IPS-20b (cell line): Measurements from ENCODE around the gene GUF1.

ENCODE experiments used
- H3K27ac ChIP-seq: one replicate; pipeline ENCODE4 v1.5.1; 2013; ENCODE audit warnings: low read length
- H3K27me3 ChIP-seq: 2 replicates; pipeline ENCODE4 v1.6.1; 2013; ENCODE audit warnings: mild to moderate bottlenecking, low read length, inconsistent platforms; ENCODE audit not compliant: insufficient read depth
- H3K36me3 ChIP-seq: 2 replicates; pipeline ENCODE4 v1.6.1; 2013; ENCODE audit warnings: low read depth, mild to moderate bottlenecking, inconsistent platforms, low read length, moderate library complexity; ENCODE audit not compliant: insufficient read depth
- H3K4me1 ChIP-seq: 2 replicates; pipeline ENCODE4 v1.6.1; 2013; ENCODE audit warnings: mild to moderate bottlenecking, control low read depth, inconsistent platforms, low read length, moderate library complexity; ENCODE audit not compliant: insufficient read depth
- H3K4me3 ChIP-seq: 2 replicates; pipeline ENCODE4 v1.5.1; 2013; ENCODE audit warnings: mild to moderate bottlenecking, low read length, inconsistent platforms
- H3K9ac ChIP-seq: 2 replicates; pipeline ENCODE4 v1.6.1; 2013; ENCODE audit warnings: low read depth, mild to moderate bottlenecking, inconsistent platforms, low read length, moderate library complexity
- H3K9me3 ChIP-seq: 2 replicates; pipeline ENCODE4 v1.6.1; 2013; ENCODE audit warnings: mild to moderate bottlenecking, low read depth, low read length, inconsistent platforms; ENCODE audit not compliant: insufficient read depth

Gene GUF1

GRCh38 chr4:44678094-44679041 lies at the start of gene GUF1:
TSS of gene GUF1 (plus strand) at chr4:44678420. CDS start at chr4:44678623, 203 bp downstream.
- peaks cover 8% of the 10 kb centered on the region; the same call in 1 of the 2 replicates for H3K4me1 ChIP-seq
- H3K9me3 ChIP-seq = no peaks in the 10 kb centered on the region
- H3K4me3 ChIP-seq = peak within 1 kb of the TSS; percentile 96
- H3K27ac ChIP-seq = peak within 1 kb of the TSS; percentile 72
- peak within 1 kb of the TSS; percentile 97 for H3K9ac ChIP-seq
- peaks cover 28% of the 10 kb centered on the region for H3K36me3 ChIP-seq
- no peaks in the 10 kb centered on the region for H3K27me3 ChIP-seq

DNA sequence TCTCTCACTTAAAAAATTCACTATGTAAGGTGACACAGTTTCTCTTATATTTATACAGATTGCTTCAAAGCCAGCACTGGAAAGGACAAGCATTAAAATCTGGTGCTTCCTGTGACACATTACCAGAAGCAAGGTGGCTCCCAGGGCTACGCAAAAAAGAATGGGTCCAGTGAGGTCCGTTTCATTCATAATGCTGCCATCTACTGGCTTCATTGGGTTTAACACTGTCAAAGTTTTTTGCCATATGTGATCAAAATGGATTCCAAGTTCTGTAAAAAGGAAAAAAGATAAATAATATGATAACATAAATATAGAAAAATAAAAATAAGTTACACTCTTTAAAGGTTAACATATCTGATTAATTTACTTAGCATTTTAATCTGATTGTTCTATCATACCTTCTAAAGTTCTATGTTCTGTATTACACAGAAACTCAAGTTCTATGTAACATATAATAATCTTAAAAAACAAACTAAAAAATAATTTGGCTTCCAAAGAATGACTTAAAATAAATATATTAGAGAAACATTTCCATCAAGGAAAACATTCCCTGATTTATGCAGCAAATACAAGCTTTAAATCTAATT lies 48.8 kb upstream of the GUF1 start:
- Histone ChIP-seq H3K27me3 (no peaks in the 10 kb centered on the region), H3K9me3 (no peaks in the 10 kb centered on the region), H3K4me1 (no peaks in the 10 kb centered on the region), H3K27ac (no peak overlapping the region), H3K9ac (no peak overlapping the region), H3K4me3 (no peak overlapping the region), H3K36me3 (no peaks in the 10 kb centered on the region)

- Histone ChIP-seq H3K9me3 (no peaks in the 10 kb centered on the region), H3K36me3 (no peaks in the 10 kb centered on the region), H3K4me3 (no peak overlapping the region), H3K9ac (no peak overlapping the region), H3K27ac (no peak overlapping the region), H3K4me1 (no peaks in the 10 kb centered on the region), H3K27me3 (no peaks in the 10 kb centered on the region)
Measured at GRCh38 chr4:44632089-44632488, 46.1 kb upstream of the GUF1 start.

DNA sequence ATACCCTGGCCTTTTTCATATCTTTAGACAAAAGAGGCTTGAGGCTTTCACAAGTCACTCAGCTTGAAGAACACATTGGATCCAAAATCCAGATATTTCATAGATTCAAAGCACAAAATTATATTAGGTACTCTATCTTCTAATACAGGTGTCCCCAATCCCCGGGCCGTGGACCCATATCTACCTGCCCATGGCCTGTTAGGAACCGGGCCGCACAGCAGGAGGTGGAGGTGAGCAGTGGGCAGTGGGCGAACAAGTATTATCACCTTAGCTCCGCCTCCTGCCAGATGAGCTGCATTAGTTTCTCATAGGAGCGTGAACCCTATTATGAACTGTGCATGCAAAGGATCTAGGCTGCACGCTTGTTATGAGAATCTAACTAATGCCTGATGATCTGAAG lies 45.5 kb upstream of the GUF1 start:
- no peak overlapping the region for H3K4me3 ChIP-seq
- no peaks in the 10 kb centered on the region for H3K9me3 ChIP-seq
- no peaks in the 10 kb centered on the region for H3K4me1 ChIP-seq

GRCh38 chr4:44638091-44638490 lies 40.1 kb upstream of the GUF1 start:
- no peaks in the 10 kb centered on the region for H3K4me1 ChIP-seq
- H3K9ac ChIP-seq = no peak overlapping the region
- H3K36me3 ChIP-seq = no peaks in the 10 kb centered on the region
- peaks cover 5% of the 10 kb centered on the region; the same call in 1 of the 2 replicates for H3K9me3 ChIP-seq
- no peak overlapping the region for H3K4me3 ChIP-seq
- no peak overlapping the region for H3K27ac ChIP-seq
- H3K27me3 ChIP-seq = no peaks in the 10 kb centered on the region

More for the DNA sequence above, 45.5 kb upstream of the GUF1 start:
- H3K9ac ChIP-seq = no peak overlapping the region
- no peaks in the 10 kb centered on the region for H3K36me3 ChIP-seq
- no peak overlapping the region for H3K27ac ChIP-seq
- H3K27me3 ChIP-seq = no peaks in the 10 kb centered on the region

DNA sequence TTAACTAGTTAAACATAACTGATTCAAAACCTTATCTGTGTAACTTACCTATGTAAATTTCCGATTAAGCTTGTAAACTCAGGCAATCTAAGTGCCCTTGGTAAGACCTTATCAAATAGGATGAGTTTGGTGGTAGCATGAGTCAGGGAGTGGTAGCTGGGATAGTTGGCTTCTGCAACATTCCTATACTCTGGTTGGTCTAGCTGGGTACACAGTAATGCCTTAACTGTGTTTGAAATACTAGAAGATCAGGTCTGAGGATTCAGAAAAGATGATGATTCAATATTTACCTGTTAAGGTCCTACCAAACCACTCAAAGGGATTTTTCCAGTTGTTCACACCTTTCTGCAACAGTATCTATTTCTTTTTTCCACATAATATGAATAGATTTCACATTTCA lies 32.1 kb upstream of the GUF1 start:
- no peaks in the 10 kb centered on the region for H3K4me1 ChIP-seq
- peaks cover 15% of the 10 kb centered on the region; the same call in 1 of the 2 replicates for H3K9me3 ChIP-seq
- H3K36me3 ChIP-seq = no peaks in the 10 kb centered on the region
- H3K27ac ChIP-seq = no peak overlapping the region
- no peak overlapping the region for H3K9ac ChIP-seq
- H3K27me3 ChIP-seq = no peaks in the 10 kb centered on the region
- no peak overlapping the region for H3K4me3 ChIP-seq

- H3K27ac ChIP-seq = no peak within 1 kb of the TSS
- no peak within 1 kb of the TSS for H3K9ac ChIP-seq
- H3K9me3 ChIP-seq = no peaks in the 10 kb centered on the region
- no peaks in the 10 kb centered on the region for H3K36me3 ChIP-seq
- no peak within 1 kb of the TSS for H3K4me3 ChIP-seq
- no peaks in the 10 kb centered on the region for H3K27me3 ChIP-seq
- no peaks in the 10 kb centered on the region for H3K4me1 ChIP-seq
Measured at GRCh38 chr4:44651425-44651824, 26.8 kb upstream of the GUF1 start, which contains the start of gene YIPF7. TSS of gene YIPF7 (minus strand) at chr4:44651625. CDS start at chr4:44650100, 1,525 bp downstream.

DNA sequence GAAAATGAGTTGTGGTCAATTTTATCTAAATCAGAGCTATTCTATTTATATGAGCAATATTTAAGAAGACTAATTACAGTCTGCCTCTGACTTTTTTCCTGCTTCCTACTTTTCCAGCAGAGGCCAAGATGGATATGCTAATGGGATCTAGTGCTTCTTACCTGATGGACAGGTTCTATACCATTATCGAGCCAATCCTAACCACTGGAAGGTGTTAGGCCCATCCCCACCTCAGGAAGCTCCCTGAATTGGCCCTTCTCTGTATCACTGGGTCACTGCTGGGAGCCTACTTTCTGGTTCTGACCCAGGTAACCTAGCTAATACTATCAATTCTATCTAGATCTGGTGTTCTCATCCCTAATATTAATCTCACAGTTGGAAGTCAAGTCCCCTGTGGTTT lies 26.2 kb upstream of the GUF1 start:
- no peak overlapping the region for H3K9ac ChIP-seq
- no peak overlapping the region for H3K4me3 ChIP-seq
- no peaks in the 10 kb centered on the region for H3K36me3 ChIP-seq
- H3K27me3 ChIP-seq = no peaks in the 10 kb centered on the region
- H3K9me3 ChIP-seq = no peaks in the 10 kb centered on the region
- H3K4me1 ChIP-seq = no peaks in the 10 kb centered on the region
- no peak overlapping the region for H3K27ac ChIP-seq

GRCh38 chr4:44660396-44660795 lies 17.8 kb upstream of the GUF1 start:
- Histone ChIP-seq H3K36me3 (no peaks in the 10 kb centered on the region), H3K27me3 (no peaks in the 10 kb centered on the region), H3K4me3 (no peak overlapping the region), H3K9ac (no peak overlapping the region), H3K4me1 (no peaks in the 10 kb centered on the region), H3K9me3 (no peaks in the 10 kb centered on the region), H3K27ac (no peak overlapping the region)

DNA sequence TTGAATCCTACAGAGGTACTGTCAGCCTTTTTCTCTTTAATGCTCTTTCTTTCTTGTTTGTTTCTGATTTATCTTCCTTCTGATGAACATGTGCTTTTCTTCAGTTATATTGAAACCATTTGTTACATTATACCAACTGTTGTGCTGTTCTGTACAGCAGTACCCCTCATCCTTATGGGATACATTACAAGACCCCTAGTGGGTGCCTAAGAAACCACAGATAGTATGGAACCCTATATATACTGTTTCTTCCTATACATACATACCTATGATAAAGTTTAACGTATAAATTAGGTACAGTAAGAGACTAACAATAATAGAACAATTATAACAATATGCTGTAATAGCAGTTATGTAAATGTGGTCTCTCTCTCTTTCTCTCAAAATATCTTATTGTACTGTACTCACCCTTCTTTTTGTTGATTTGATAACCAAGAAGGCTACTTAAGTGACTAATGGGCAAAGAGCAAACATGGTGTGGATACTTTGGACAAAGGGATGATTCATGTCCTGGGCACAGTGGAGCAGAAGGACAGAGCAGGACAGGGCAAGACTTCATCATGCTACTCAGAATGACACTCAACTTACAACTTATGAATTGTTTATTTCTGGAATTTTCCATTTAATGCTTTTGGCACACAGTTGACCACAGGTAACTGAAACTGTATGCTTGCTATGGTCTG lies 16.1 kb upstream of the GUF1 start:
- no peak overlapping the region for H3K4me3 ChIP-seq
- H3K36me3 ChIP-seq = no peaks in the 10 kb centered on the region
- no peak overlapping the region for H3K9ac ChIP-seq
- no peaks in the 10 kb centered on the region for H3K9me3 ChIP-seq
- H3K27ac ChIP-seq = no peak overlapping the region
- H3K4me1 ChIP-seq = no peaks in the 10 kb centered on the region
- no peaks in the 10 kb centered on the region for H3K27me3 ChIP-seq

- no peak overlapping the region for H3K27ac ChIP-seq
- H3K4me3 ChIP-seq = no peak overlapping the region
- H3K27me3 ChIP-seq = no peaks in the 10 kb centered on the region
- no peak overlapping the region for H3K9ac ChIP-seq
- H3K4me1 ChIP-seq = no peaks in the 10 kb centered on the region
- no peaks in the 10 kb centered on the region for H3K9me3 ChIP-seq
- no peaks in the 10 kb centered on the region for H3K36me3 ChIP-seq
Measured at GRCh38 chr4:44662623-44663005, 15.6 kb upstream of the GUF1 start.
